HEK293 (cell line): ENCODE results near the gene PLCL1.

Source experiments
- CTCF ChIA-PET: fragments of 350-600 bp; formaldehyde crosslinking; extraction: SDS; loops from one replicate; lab custom pipeline; 2021; ENCODE audit warnings: antibody characterized with exemption; lab: Yijun Ruan, JAX
- POLR2A ChIA-PET: fragments of 300-600 bp; formaldehyde crosslinking; extraction: SDS; loops from one replicate; lab custom pipeline; 2020; ENCODE audit warnings: antibody characterized with exemption, inconsistent platforms; lab: Yijun Ruan, JAX
- H3K27ac ChIP-seq: fragments of 200-500 bp; sonication (Bioruptor generic); 2 replicates; pipeline ENCODE4 v1.5.1; 2014; ENCODE audit warnings: low read depth, low read length, control low read depth, inconsistent platforms; ENCODE audit errors: extremely low read depth
- H3K36me3 ChIP-seq, 2 experiments: fragments of 200-500 bp in 1 of 2; sonication (Bioruptor generic) in 1 of 2; 1 replicate in 1 of 2; 2 replicates in 1 of 2; pipeline ENCODE4 v1.5.1; 2014 to 2017; ENCODE audit warnings: inconsistent platforms in 2 of 2, low read length in 2 of 2; ENCODE audit not compliant: control insufficient read depth in 2 of 2, insufficient read depth in 1 of 2
- H3K4me1 ChIP-seq: fragments of 200-500 bp; sonication (Bioruptor generic); 2 replicates; pipeline ENCODE4 v1.5.1; 2014; ENCODE audit warnings: mild to moderate bottlenecking, low read length, inconsistent platforms; ENCODE audit not compliant: control insufficient read depth, insufficient read depth
- H3K4me3 ChIP-seq: 2 replicates; pipeline ENCODE4 v1.5.1; 2011; ENCODE audit warnings: low read depth, mild to moderate bottlenecking, control low read depth, low read length, moderate library complexity
- H3K9me3 ChIP-seq: fragments of 200-500 bp; sonication (Bioruptor generic); 2 replicates; pipeline ENCODE4 v1.5.1; 2014; ENCODE audit warnings: low read depth, low read length, inconsistent platforms; ENCODE audit not compliant: control insufficient read depth, insufficient read depth
- KLF1 ChIP-seq: fragments of 450-650 bp; formaldehyde crosslinking; IDR thresholded peaks from 2 replicates; pipeline ENCODE4 v1.5.1; 2016; ENCODE audit warnings: missing biosample characterization, missing genetic modification characterization
- OVOL3 ChIP-seq: fragments of 450-650 bp; formaldehyde crosslinking; IDR thresholded peaks from 2 replicates; pipeline ENCODE4 v1.5.1; 2016; ENCODE audit warnings: missing biosample characterization, missing genetic modification characterization
- SCRT1 ChIP-seq: fragments of 450-650 bp; formaldehyde crosslinking; IDR thresholded peaks from 2 replicates; pipeline ENCODE4 v1.5.1; 2016; ENCODE audit warnings: missing biosample characterization, missing genetic modification characterization, borderline replicate concordance
- ZBTB17 ChIP-seq: fragments of 450-650 bp; formaldehyde crosslinking; IDR thresholded peaks from 2 replicates; pipeline ENCODE4 v1.5.1; 2016; ENCODE audit warnings: missing biosample characterization, missing genetic modification characterization
- ZEB2 ChIP-seq: fragments of 450-650 bp; formaldehyde crosslinking; IDR thresholded peaks from 2 replicates; pipeline ENCODE4 v1.5.1; 2016; ENCODE audit warnings: missing biosample characterization, missing genetic modification characterization
- ZFP41 ChIP-seq: fragments of 450-650 bp; formaldehyde crosslinking; IDR thresholded peaks from 2 replicates; pipeline ENCODE4 v1.5.1; 2016; ENCODE audit warnings: missing biosample characterization, missing genetic modification characterization, borderline replicate concordance
- ZNF133 ChIP-seq: fragments of 450-650 bp; formaldehyde crosslinking; IDR thresholded peaks from 2 replicates; pipeline ENCODE4 v1.5.1; 2016; ENCODE audit warnings: missing biosample characterization, missing genetic modification characterization
- ZNF169 ChIP-seq: fragments of 450-650 bp; formaldehyde crosslinking; IDR thresholded peaks from 2 replicates; pipeline ENCODE4 v1.5.1; 2016; ENCODE audit warnings: missing biosample characterization, missing genetic modification characterization
- ZNF19 ChIP-seq: fragments of 450-650 bp; formaldehyde crosslinking; IDR thresholded peaks from 2 replicates; pipeline ENCODE4; 2016; ENCODE audit warnings: missing biosample characterization, missing genetic modification characterization, low read depth
- ZNF223 ChIP-seq: fragments of 450-650 bp; formaldehyde crosslinking; IDR thresholded peaks from 2 replicates; pipeline ENCODE4 v1.5.1; 2016; ENCODE audit warnings: missing biosample characterization, missing genetic modification characterization
- ZNF266 ChIP-seq: fragments of 450-650 bp; formaldehyde crosslinking; IDR thresholded peaks from 2 replicates; pipeline ENCODE4 v1.5.1; 2016; ENCODE audit warnings: missing biosample characterization, missing genetic modification characterization, low read depth
- ZNF302 ChIP-seq: fragments of 450-650 bp; formaldehyde crosslinking; IDR thresholded peaks from 2 replicates; pipeline ENCODE4 v1.5.1; 2016; ENCODE audit warnings: missing biosample characterization, missing genetic modification characterization, low read depth
- ZNF529 ChIP-seq: fragments of 450-650 bp; formaldehyde crosslinking; IDR thresholded peaks from 2 replicates; pipeline ENCODE4 v1.5.1; 2017; ENCODE audit warnings: missing genetic modification characterization, missing biosample characterization; ENCODE audit not compliant: insufficient replicate concordance
- ZNF555 ChIP-seq: fragments of 450-650 bp; formaldehyde crosslinking; conservative IDR thresholded peaks from 2 replicates; pipeline ENCODE4 v1.5.1; 2017; ENCODE audit warnings: missing biosample characterization, mild to moderate bottlenecking, missing genetic modification characterization, inconsistent platforms
- TF ChIP-seq, protein P1 (sequence below): fragments of 450-650 bp; formaldehyde crosslinking; IDR thresholded peaks from 2 replicates; pipeline ENCODE4 v1.5.1; 2017; ENCODE audit warnings: missing biosample characterization, missing genetic modification characterization
- TF ChIP-seq, protein P2 (sequence below): fragments of 450-650 bp; formaldehyde crosslinking; IDR thresholded peaks from 2 replicates; pipeline ENCODE4 v1.5.1; 2017; ENCODE audit warnings: missing biosample characterization, missing genetic modification characterization
- TF ChIP-seq, protein P3 (sequence below): fragments of 450-650 bp; formaldehyde crosslinking; IDR thresholded peaks from 2 replicates; pipeline ENCODE4 v1.5.1; 2016; ENCODE audit warnings: missing biosample characterization, missing genetic modification characterization
- TF ChIP-seq, protein P4 (sequence below): fragments of 450-650 bp; formaldehyde crosslinking; conservative IDR thresholded peaks from 2 replicates; pipeline ENCODE4 v1.5.1; 2016; ENCODE audit warnings: low read depth, missing biosample characterization, missing genetic modification characterization
- TF ChIP-seq, protein P5 (sequence below): fragments of 450-650 bp; formaldehyde crosslinking; IDR thresholded peaks from 2 replicates; pipeline ENCODE4 v1.5.1; 2016; ENCODE audit warnings: missing biosample characterization, missing genetic modification characterization
- TF ChIP-seq, protein P6 (sequence below): fragments of 450-650 bp; formaldehyde crosslinking; IDR thresholded peaks from 2 replicates; pipeline ENCODE4 v1.5.1; 2016; ENCODE audit warnings: missing biosample characterization, missing genetic modification characterization

The PLCL1 gene

DNA sequence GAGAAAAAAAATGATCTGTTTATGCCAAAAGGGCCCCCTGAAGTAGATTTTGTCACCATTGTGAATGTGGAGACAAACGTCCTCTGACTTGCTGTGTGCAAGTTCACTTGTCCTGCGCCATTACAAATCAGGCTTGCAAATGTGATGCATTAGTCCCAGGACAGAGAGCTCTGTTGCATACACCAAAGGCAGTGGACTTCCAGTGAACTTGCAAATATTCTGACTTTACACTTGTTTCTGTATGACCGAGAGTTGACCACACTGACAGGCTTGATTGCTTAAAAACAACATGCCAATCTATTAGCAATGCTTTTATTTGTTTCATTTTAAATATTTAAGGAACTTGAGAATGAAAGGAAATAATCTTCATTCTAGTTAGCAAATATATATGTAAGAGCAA, 293.2 kb downstream of the PLCL1 start:
- Histone ChIP-seq H3K27ac (no peak overlapping the region), H3K36me3 (no peaks in the 10 kb centered on the region), H3K4me3 (no peak overlapping the region), H3K4me1 (no peaks in the 10 kb centered on the region), H3K9me3 (no peaks in the 10 kb centered on the region)
- POLR2A ChIA-PET: no interaction called here
- CTCF ChIA-PET: interaction anchor here (0.7 to 1.8 kb wide), 2 partner anchors 9 to 1579 kb away, joined by 3 to 5 read pairs; no protein-coding TSS in a partner anchor
- no peak for TF ChIP-seq SCRT1 (tag by site-specific recombination)
- TF ChIP-seq ZNF302 (tag by site-specific recombination): no peak
- no peak for TF ChIP-seq KLF1 (tag by site-specific recombination)
- no peak for TF ChIP-seq ZNF555 (tag by site-specific recombination)
- no peak for TF ChIP-seq ZNF169 (tag by site-specific recombination)
- TF ChIP-seq ZNF19 (tag by site-specific recombination): no peak
- TF ChIP-seq ZBTB17 (tag by site-specific recombination): no peak
- no peak for TF ChIP-seq ZFP41 (tag by site-specific recombination)
- TF ChIP-seq ZNF266 (tag by site-specific recombination): no peak

DNA sequence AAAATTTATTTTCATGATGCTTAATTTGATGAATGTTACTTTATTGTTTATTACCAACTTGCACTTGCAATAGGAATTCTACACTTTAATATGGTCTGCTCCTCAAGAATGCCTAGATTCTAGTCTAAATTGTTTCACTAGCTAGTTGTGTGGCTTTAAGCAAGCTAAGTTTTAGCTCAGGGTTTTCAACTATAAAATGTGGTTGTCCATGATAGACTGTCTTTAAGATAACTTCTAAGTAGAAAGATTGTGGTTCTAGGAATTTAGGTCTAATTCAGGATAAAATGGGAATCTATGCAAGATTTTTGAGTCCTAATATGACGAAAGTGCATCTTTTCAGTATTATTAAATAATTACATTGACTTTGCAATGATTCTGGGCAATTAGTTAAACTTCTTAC, 294.0 kb downstream of the PLCL1 start:
- CTCF ChIA-PET: interaction anchor here (1.8 kb wide), 1 partner anchor 9 kb away, joined by 5 read pairs; no protein-coding TSS in a partner anchor
- H3K27ac ChIP-seq: no peak overlapping the region
- POLR2A ChIA-PET: no interaction called here
- TF ChIP-seq ZNF529 (tag by site-specific recombination) (no peak), ZNF223 (tag by site-specific recombination) (no peak), ZEB2 (no peak), ZNF266 (tag by site-specific recombination) (no peak), ZNF133 (tag by site-specific recombination) (no peak), OVOL3 (tag by site-specific recombination) (no peak)
- TF ChIP-seq, protein P1, sequence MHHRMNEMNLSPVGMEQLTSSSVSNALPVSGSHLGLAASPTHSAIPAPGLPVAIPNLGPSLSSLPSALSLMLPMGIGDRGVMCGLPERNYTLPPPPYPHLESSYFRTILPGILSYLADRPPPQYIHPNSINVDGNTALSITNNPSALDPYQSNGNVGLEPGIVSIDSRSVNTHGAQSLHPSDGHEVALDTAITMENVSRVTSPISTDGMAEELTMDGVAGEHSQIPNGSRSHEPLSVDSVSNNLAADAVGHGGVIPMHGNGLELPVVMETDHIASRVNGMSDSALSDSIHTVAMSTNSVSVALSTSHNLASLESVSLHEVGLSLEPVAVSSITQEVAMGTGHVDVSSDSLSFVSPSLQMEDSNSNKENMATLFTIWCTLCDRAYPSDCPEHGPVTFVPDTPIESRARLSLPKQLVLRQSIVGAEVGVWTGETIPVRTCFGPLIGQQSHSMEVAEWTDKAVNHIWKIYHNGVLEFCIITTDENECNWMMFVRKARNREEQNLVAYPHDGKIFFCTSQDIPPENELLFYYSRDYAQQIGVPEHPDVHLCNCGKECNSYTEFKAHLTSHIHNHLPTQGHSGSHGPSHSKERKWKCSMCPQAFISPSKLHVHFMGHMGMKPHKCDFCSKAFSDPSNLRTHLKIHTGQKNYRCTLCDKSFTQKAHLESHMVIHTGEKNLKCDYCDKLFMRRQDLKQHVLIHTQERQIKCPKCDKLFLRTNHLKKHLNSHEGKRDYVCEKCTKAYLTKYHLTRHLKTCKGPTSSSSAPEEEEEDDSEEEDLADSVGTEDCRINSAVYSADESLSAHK (tag by site-specific recombination): no peak
- TF ChIP-seq, protein P2, sequence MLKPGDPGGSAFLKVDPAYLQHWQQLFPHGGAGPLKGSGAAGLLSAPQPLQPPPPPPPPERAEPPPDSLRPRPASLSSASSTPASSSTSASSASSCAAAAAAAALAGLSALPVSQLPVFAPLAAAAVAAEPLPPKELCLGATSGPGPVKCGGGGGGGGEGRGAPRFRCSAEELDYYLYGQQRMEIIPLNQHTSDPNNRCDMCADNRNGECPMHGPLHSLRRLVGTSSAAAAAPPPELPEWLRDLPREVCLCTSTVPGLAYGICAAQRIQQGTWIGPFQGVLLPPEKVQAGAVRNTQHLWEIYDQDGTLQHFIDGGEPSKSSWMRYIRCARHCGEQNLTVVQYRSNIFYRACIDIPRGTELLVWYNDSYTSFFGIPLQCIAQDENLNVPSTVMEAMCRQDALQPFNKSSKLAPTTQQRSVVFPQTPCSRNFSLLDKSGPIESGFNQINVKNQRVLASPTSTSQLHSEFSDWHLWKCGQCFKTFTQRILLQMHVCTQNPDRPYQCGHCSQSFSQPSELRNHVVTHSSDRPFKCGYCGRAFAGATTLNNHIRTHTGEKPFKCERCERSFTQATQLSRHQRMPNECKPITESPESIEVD: no peak
- TF ChIP-seq, protein P3, sequence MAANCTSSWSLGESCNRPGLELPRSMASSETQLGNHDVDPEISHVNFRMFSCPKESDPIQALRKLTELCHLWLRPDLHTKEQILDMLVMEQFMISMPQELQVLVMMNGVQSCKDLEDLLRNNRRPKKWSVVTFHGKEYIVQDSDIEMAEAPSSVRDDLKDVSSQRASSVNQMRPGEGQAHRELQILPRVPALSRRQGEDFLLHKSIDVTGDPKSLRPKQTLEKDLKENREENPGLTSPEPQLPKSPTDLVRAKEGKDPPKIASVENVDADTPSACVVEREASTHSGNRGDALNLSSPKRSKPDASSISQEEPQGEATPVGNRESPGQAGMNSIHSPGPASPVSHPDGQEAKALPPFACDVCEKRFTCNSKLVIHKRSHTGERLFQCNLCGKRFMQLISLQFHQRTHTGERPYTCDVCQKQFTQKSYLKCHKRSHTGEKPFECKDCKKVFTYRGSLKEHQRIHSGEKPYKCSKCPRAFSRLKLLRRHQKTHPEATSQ (tag by site-specific recombination): no peak
- TF ChIP-seq, protein P4, sequence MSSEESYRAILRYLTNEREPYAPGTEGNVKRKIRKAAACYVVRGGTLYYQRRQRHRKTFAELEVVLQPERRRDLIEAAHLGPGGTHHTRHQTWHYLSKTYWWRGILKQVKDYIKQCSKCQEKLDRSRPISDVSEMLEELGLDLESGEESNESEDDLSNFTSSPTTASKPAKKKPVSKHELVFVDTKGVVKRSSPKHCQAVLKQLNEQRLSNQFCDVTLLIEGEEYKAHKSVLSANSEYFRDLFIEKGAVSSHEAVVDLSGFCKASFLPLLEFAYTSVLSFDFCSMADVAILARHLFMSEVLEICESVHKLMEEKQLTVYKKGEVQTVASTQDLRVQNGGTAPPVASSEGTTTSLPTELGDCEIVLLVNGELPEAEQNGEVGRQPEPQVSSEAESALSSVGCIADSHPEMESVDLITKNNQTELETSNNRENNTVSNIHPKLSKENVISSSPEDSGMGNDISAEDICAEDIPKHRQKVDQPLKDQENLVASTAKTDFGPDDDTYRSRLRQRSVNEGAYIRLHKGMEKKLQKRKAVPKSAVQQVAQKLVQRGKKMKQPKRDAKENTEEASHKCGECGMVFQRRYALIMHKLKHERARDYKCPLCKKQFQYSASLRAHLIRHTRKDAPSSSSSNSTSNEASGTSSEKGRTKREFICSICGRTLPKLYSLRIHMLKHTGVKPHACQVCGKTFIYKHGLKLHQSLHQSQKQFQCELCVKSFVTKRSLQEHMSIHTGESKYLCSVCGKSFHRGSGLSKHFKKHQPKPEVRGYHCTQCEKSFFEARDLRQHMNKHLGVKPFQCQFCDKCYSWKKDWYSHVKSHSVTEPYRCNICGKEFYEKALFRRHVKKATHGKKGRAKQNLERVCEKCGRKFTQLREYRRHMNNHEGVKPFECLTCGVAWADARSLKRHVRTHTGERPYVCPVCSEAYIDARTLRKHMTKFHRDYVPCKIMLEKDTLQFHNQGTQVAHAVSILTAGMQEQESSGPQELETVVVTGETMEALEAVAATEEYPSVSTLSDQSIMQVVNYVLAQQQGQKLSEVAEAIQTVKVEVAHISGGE (tag by site-specific recombination): no peak
- TF ChIP-seq, protein P5, sequence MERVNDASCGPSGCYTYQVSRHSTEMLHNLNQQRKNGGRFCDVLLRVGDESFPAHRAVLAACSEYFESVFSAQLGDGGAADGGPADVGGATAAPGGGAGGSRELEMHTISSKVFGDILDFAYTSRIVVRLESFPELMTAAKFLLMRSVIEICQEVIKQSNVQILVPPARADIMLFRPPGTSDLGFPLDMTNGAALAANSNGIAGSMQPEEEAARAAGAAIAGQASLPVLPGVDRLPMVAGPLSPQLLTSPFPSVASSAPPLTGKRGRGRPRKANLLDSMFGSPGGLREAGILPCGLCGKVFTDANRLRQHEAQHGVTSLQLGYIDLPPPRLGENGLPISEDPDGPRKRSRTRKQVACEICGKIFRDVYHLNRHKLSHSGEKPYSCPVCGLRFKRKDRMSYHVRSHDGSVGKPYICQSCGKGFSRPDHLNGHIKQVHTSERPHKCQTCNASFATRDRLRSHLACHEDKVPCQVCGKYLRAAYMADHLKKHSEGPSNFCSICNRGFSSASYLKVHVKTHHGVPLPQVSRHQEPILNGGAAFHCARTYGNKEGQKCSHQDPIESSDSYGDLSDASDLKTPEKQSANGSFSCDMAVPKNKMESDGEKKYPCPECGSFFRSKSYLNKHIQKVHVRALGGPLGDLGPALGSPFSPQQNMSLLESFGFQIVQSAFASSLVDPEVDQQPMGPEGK (tag by site-specific recombination): no peak
- TF ChIP-seq, protein P6, sequence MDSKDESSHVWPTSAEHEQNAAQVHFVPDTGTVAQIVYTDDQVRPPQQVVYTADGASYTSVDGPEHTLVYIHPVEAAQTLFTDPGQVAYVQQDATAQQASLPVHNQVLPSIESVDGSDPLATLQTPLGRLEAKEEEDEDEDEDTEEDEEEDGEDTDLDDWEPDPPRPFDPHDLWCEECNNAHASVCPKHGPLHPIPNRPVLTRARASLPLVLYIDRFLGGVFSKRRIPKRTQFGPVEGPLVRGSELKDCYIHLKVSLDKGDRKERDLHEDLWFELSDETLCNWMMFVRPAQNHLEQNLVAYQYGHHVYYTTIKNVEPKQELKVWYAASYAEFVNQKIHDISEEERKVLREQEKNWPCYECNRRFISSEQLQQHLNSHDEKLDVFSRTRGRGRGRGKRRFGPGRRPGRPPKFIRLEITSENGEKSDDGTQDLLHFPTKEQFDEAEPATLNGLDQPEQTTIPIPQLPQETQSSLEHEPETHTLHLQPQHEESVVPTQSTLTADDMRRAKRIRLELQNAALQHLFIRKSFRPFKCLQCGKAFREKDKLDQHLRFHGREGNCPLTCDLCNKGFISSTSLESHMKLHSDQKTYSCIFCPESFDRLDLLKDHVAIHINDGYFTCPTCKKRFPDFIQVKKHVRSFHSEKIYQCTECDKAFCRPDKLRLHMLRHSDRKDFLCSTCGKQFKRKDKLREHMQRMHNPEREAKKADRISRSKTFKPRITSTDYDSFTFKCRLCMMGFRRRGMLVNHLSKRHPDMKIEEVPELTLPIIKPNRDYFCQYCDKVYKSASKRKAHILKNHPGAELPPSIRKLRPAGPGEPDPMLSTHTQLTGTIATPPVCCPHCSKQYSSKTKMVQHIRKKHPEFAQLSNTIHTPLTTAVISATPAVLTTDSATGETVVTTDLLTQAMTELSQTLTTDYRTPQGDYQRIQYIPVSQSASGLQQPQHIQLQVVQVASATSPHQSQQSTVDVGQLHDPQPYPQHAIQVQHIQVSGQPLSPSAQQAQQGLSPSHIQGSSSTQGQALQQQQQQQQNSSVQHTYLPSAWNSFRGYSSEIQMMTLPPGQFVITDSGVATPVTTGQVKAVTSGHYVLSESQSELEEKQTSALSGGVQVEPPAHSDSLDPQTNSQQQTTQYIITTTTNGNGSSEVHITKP (tag by site-specific recombination): no peak

More for the DNA sequence above, 294.0 kb downstream of the PLCL1 start:
- no peak overlapping the region for H3K4me3 ChIP-seq
- H3K36me3 ChIP-seq: no peaks in the 10 kb centered on the region
- no peaks in the 10 kb centered on the region for H3K9me3 ChIP-seq
- no peaks in the 10 kb centered on the region for H3K4me1 ChIP-seq
